HL-60 (cell line): ENCODE measurements around the gene SEMA6B.

Experiments
- CTCF ChIP-seq: IDR thresholded peaks from one replicate; pipeline ENCODE4 v1.5.1; 2011; ENCODE audit warnings: low read length, control low read depth, inconsistent platforms; ENCODE audit not compliant: insufficient read depth
- REST ChIP-seq: IDR thresholded peaks from 2 replicates; pipeline ENCODE4 v1.6.1; 2012; ENCODE audit warnings: low read depth; ENCODE audit not compliant: insufficient replicate concordance

- TF ChIP-seq CTCF (no peak), REST (no peak)
Observed at GRCh38 chr19:4529924-4530522, 29.5 kb downstream of the SEMA6B start.
